Right cardiac atrium (tissue), 5 donors: ENCODE measurements around the gene MCOLN1. TPM values are rescaled to one million over a fixed set of nuclear protein-coding genes. Genes with fewer than 3 reads are reported as not detected.

ENCODE experiments used
- ATAC-seq, 2 donors: fragments of 200-7000 bp; cut with Tn5 transposase; one replicate each; pipeline versions ENCODE4 v1.8.0 to v1.9.1; 2020; ENCODE audit warnings: moderate library complexity in 2 of 2, mild to moderate bottlenecking in 1 of 2
- DNase-seq, 3 donors: peaks; one replicate each; pipeline ENCODE4 v3.0.0-alpha.2; 2020
- H3K27ac ChIP-seq: one replicate; pipeline ENCODE4 v1.5.1; 2013; ENCODE audit warnings: mild to moderate bottlenecking, low read length, control low read depth, moderate library complexity
- H3K27me3 ChIP-seq: one replicate; pipeline ENCODE4 v1.6.1; 2013; ENCODE audit not compliant: control insufficient read depth, insufficient read depth
- H3K4me1 ChIP-seq: one replicate; pipeline ENCODE4 v1.6.1; 2013; ENCODE audit warnings: low read length; ENCODE audit not compliant: control insufficient read depth, insufficient read depth
- H3K4me3 ChIP-seq: one replicate; pipeline ENCODE4 v1.5.1; 2013; ENCODE audit warnings: low read length, control low read depth
- H3K9me3 ChIP-seq: one replicate; pipeline ENCODE4 v1.6.1; 2013; ENCODE audit warnings: low read length; ENCODE audit not compliant: control insufficient read depth
- WGBS: extraction: QIAGEN DNeasy Blood & Tissue Kit; methylation state at CpG from one replicate; pipeline ENCODE4 v1.1.7; 2013; 5-methylcytosine and 5-hydroxymethylcytosine counted together
- intact Hi-C, 4 donors: fragments of 100-400 bp; cut with DNase I; formaldehyde crosslinking; loops; one replicate each; pipeline versions ENCODE4 v1.11.0 to v1.14.0; 2022 to 2023
- long read RNA-seq, 4 donors: library from polyadenylated mRNA; unstranded; transcript quantifications; one replicate each; pipeline ENCODE4 v2.0.0, GENCODE V29; 2020 to 2021
- polyA plus RNA-seq: library from polyadenylated mRNA; stranded (reverse); fragments of 200-250 nt; gene quantifications from one replicate; pipeline ENCODE4 v1.2.3, GENCODE V29; 2013
- total RNA-seq, 4 donors: library from RNA; stranded (reverse); fragmentation: NEBNext Ultra II Directional; extraction: Animal tissue kit (Norgen Biotek cat#: 25700); gene quantifications; one replicate each; pipeline ENCODE4 v1.2.1, GENCODE V29; 2021
- donor health status: healthy with polysubstance abuse.
- donor health status: DM: no; HTN: yes; CAD: no.
- donor health status: DM: no; HTN: no; CAD: no.
- donor health status: DM: no; HTN: yes; CAD: no; lungs with severe emphysema.
- donor health status: DM: yes; HTN: yes; CAD: no.

MCOLN1 gene
- total RNA-seq (10 to 100 TPM; 19.5 to 24.4 (median 21.8) TPM), polyA plus RNA-seq (20.7 TPM)
- long read RNA-seq, donor 1, transcript MCOLN1-201 (14 exons, 2,082 nt), result major isoform, 61 of 82 reads
- long read RNA-seq, donor 1, partial matches to known transcripts, result 12 of 82 reads
- long read RNA-seq, donor 1, other reads (novel, unspliced or antisense), result 8 of 82 reads
- long read RNA-seq, donor 2, transcript MCOLN1-201 (14 exons, 2,082 nt), result major isoform, 31 of 43 reads
- long read RNA-seq, donor 2, partial matches to known transcripts, result 4 of 43 reads
- long read RNA-seq, donor 2, other reads (novel, unspliced or antisense), result 7 of 43 reads
- long read RNA-seq, donor 3, transcript MCOLN1-201 (14 exons, 2,082 nt), result major isoform, 89 of 115 reads
- long read RNA-seq, donor 3, partial matches to known transcripts, result 11 of 115 reads
- long read RNA-seq, donor 3, other reads (novel, unspliced or antisense), result 14 of 115 reads
- long read RNA-seq, donor 4, transcript MCOLN1-201 (14 exons, 2,082 nt), result major isoform, 37 of 41 reads
- long read RNA-seq, donor 4, partial matches to known transcripts, result 2 of 41 reads
- long read RNA-seq, donor 4, other reads (novel, unspliced or antisense), result 1 of 41 reads

- peaks cover 8% of the 10 kb centered on the region for H3K4me1 ChIP-seq
- no peaks in the 10 kb centered on the region for H3K27me3 ChIP-seq
- H3K9me3 ChIP-seq, result no peaks in the 10 kb centered on the region
- H3K4me3 ChIP-seq, result peak within 1 kb of the TSS; percentile 81
- WGBS, result under 1% methylated on average over 65 of the region's 65 CpGs
- ATAC-seq, result peak; percentile 92 to 93
- H3K27ac ChIP-seq, result peak within 1 kb of the TSS; percentile 34
- intact Hi-C loops, result loop anchor here in 1 of 4 donors (10.0 kb wide), 1 partner anchor 127 kb away; no protein-coding TSS in a partner anchor
- DNase-seq, result peak; percentile 100
These were observed at the start of gene MCOLN1 for GRCh38 chr19:7522072-7522922. TSS of gene MCOLN1 (plus strand) at chr19:7522624. CDS start at chr19:7522751, 127 bp downstream.

- no peaks in the 10 kb centered on the region for H3K27me3 ChIP-seq
- no peaks in the 10 kb centered on the region for H3K9me3 ChIP-seq
- ATAC-seq (no peak), DNase-seq (no peak)
- no peak overlapping the region for H3K4me3 ChIP-seq
- 89% methylated on average over 6 of the region's 6 CpGs for WGBS
- intact Hi-C loops, result no loop called here
- no peaks in the 10 kb centered on the region for H3K4me1 ChIP-seq
- H3K27ac ChIP-seq, result no peak overlapping the region
These were observed 46.8 kb upstream of the MCOLN1 start for GRCh38 chr19:7475665-7476064.

GRCh38 chr19:7476241-7476640 is 46.2 kb upstream of the MCOLN1 start:
- H3K4me3 ChIP-seq, result no peak overlapping the region
- 80% methylated on average over 7 of the region's 7 CpGs for WGBS
- ATAC-seq, result no peak
- no peaks in the 10 kb centered on the region for H3K27me3 ChIP-seq
- no peak overlapping the region for H3K27ac ChIP-seq
- DNase-seq, result no peak
- intact Hi-C loops, result no loop called here
- no peaks in the 10 kb centered on the region for H3K9me3 ChIP-seq
- no peaks in the 10 kb centered on the region for H3K4me1 ChIP-seq

- WGBS, result 84% methylated on average over 35 of the region's 35 CpGs
These were observed 45.5 kb upstream of the MCOLN1 start for GRCh38 chr19:7476777-7477494.

GRCh38 chr19:7477758-7478157 is 44.7 kb upstream of the MCOLN1 start:
- intact Hi-C loops, result no loop called here
- WGBS, result 88% methylated on average over 10 of the region's 10 CpGs
- no peak for ATAC-seq
- no peak for DNase-seq
- Histone ChIP-seq H3K9me3 (no peaks in the 10 kb centered on the region), H3K27me3 (no peaks in the 10 kb centered on the region), H3K4me1 (no peaks in the 10 kb centered on the region), H3K4me3 (no peak overlapping the region), H3K27ac (no peak overlapping the region)

More at GRCh38 chr19:7476777-7477494, 45.5 kb upstream of the MCOLN1 start:
- Histone ChIP-seq H3K9me3 (no peaks in the 10 kb centered on the region), H3K27ac (no peak overlapping the region), H3K27me3 (no peaks in the 10 kb centered on the region), H3K4me3 (no peak overlapping the region), H3K4me1 (no peaks in the 10 kb centered on the region)
- DNase-seq, result no peak
- ATAC-seq, result no peak
- intact Hi-C loops, result no loop called here

- H3K4me3 ChIP-seq, result no peak overlapping the region
- no peak overlapping the region for H3K27ac ChIP-seq
- no peak for ATAC-seq
- 69% methylated on average over 26 of the region's 26 CpGs for WGBS
- H3K9me3 ChIP-seq, result no peaks in the 10 kb centered on the region
- intact Hi-C loops, result no loop called here
- no peak for DNase-seq
- no peaks in the 10 kb centered on the region for H3K27me3 ChIP-seq
- peaks cover 2% of the 10 kb centered on the region for H3K4me1 ChIP-seq
These were observed 44.1 kb upstream of the MCOLN1 start for GRCh38 chr19:7478173-7478842.

- 86% methylated on average over 9 of the region's 9 CpGs for WGBS
- ATAC-seq, result no peak
These were observed 43.6 kb upstream of the MCOLN1 start for GRCh38 chr19:7478843-7479227.

GRCh38 chr19:7480222-7480969 is 42.0 kb upstream of the MCOLN1 start:
- H3K9me3 ChIP-seq, result no peaks in the 10 kb centered on the region
- H3K27me3 ChIP-seq, result no peaks in the 10 kb centered on the region
- ATAC-seq (no peak), DNase-seq (no peak)
- H3K4me1 ChIP-seq, result peaks cover 2% of the 10 kb centered on the region
- no peak overlapping the region for H3K4me3 ChIP-seq
- intact Hi-C loops, result no loop called here
- no peak overlapping the region for H3K27ac ChIP-seq
- WGBS, result 67% methylated on average over 11 of the region's 11 CpGs

More at GRCh38 chr19:7478843-7479227, 43.6 kb upstream of the MCOLN1 start:
- Histone ChIP-seq H3K4me3 (no peak overlapping the region), H3K4me1 (peaks cover 2% of the 10 kb centered on the region), H3K9me3 (no peaks in the 10 kb centered on the region), H3K27me3 (no peaks in the 10 kb centered on the region), H3K27ac (no peak overlapping the region)
- no peak for DNase-seq
- intact Hi-C loops, result no loop called here

GRCh38 chr19:7480970-7481255 is 41.5 kb upstream of the MCOLN1 start:
- peak in 1 of 3 donors; percentile 72 for DNase-seq
- Histone ChIP-seq H3K4me1 (peaks cover 2% of the 10 kb centered on the region), H3K4me3 (no peak overlapping the region), H3K27me3 (no peaks in the 10 kb centered on the region), H3K27ac (no peak overlapping the region), H3K9me3 (no peaks in the 10 kb centered on the region)
- no peak for ATAC-seq
- intact Hi-C loops, result no loop called here
- 82% methylated on average over 7 of the region's 7 CpGs for WGBS
